ENCODE results near the gene AHCYL2.

The AHCYL2 gene

DNA sequence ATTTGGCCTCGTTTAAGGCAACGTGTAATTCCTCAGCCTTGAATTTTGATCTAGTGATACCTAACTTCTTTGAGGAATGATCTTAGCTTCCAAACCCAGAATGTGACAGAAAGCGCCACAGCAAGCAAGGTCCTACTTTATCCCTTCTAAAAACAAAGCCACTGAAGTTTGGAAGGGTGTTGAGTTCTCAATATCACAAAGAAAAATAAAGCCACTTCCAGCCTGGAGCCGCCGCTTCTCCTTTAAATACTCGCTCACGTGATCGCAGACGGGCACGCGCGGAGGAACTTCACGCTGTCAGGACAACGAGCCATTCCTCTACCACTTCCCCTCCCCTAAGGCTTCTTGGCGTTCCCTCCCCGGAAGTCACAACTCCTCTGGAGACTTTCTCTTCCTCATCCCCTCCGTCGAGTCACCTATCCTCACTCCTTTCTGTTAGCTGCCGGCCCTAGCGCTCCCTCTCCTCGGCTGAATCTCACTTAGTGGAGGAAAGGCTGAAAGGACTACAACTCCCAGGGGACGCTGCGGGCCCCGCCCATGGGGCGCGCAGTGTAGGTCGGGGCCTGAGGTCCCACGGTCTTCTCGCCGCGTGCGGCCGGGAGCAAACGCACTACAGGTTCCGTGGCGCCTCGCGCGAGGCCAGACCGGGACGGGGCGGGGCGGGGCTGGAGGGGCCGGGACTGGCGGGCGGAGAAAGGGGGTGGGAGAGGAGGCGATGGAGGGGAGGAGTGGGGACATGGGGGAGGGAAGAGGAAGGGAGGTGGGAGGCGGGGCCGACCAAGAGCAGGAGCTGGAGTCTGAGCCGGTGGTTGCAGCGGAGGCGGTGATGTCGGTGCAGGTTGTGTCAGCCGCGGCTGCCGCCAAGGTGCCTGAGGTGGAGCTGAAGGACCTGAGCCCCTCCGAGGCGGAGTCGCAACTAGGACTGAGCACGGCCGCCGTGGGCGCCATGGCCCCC lies at the start of gene AHCYL2:
TSS of gene AHCYL2 (plus strand) at position 780 of the 955 bp plus-strand sequence.
- Histone ChIP-seq H2AFZ (ENCODE audit: low read depth, low read length, severe bottlenecking) (peak within 1 kb of the TSS; percentile 96), H3K27ac (ENCODE audit: low read depth, low read length) (peak within 1 kb of the TSS; percentile 48), H3K9me2 (replicated peaks; ENCODE audit: insufficient read depth, low read length) (no peaks in the 10 kb centered on the region)

DNA sequence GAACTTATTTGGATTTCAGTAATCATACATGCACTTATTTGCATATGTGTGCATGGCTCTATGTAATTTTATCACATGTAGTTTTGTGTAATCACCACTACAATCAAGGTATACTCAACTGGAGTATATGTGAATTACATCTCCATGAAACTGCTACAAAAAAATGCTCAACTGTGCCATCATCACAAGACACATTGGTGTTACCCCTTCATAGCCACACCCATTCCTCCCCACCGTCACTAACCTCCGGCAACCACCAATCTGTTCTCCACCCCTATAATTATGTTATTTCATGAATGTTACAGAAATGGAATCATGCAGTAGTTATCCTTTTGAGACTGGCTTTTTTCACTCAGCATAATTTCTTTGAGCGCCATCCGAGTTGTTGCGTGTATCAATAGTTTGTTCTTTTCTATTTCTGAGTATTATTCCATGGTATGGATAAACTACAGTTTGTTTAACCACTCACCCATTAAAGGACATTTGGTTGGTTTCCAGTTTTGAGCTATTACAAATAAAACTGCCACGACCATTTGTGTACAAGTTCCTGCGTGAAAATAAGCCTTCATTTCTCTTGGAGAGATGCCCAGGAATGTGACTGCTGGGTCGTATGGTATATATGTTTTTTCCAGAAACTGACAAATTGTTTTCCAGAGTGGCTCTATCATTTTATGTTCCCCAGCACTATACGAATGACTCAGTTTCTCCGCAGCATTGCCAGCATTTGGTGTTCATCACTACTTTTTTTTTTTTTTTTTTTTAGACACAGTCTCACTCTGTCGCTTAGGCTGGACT lies 47.7 kb upstream of the AHCYL2 start:
- Histone ChIP-seq H3K9ac (ENCODE audit: low read length) (no peak overlapping the region), H4K20me1 (ENCODE audit: low read depth, low read length) (no peaks in the 10 kb centered on the region), H3F3A (ENCODE audit: insufficient read depth) (no peaks in the 10 kb centered on the region), H3K79me2 (ENCODE audit: insufficient read depth, low read length) (no peaks in the 10 kb centered on the region), H3K4me3 (ENCODE audit: insufficient read depth, low read length, poor library complexity, severe bottlenecking) (no peak overlapping the region), H3K36me3 (ENCODE audit: low read length) (no peaks in the 10 kb centered on the region), H3K9me3 (ENCODE audit: insufficient read depth, low read length) (no peaks in the 10 kb centered on the region), H3K9me2 (replicated peaks; ENCODE audit: insufficient read depth, low read length) (no peaks in the 10 kb centered on the region), H2AFZ (ENCODE audit: low read depth, low read length, severe bottlenecking) (no peak overlapping the region), H3K27ac (ENCODE audit: low read depth, low read length) (no peak overlapping the region), H3K4me2 (ENCODE audit: low read depth, low read length, poor library complexity, severe bottlenecking) (no peak overlapping the region), H3K27me3 (ENCODE audit: low read length) (no peaks in the 10 kb centered on the region)
- no peak for TF ChIP-seq EZH2phosphoT487 (conservative IDR thresholded peaks at IDR 0.05; ENCODE audit: low read length)
- TF ChIP-seq, protein P1, sequence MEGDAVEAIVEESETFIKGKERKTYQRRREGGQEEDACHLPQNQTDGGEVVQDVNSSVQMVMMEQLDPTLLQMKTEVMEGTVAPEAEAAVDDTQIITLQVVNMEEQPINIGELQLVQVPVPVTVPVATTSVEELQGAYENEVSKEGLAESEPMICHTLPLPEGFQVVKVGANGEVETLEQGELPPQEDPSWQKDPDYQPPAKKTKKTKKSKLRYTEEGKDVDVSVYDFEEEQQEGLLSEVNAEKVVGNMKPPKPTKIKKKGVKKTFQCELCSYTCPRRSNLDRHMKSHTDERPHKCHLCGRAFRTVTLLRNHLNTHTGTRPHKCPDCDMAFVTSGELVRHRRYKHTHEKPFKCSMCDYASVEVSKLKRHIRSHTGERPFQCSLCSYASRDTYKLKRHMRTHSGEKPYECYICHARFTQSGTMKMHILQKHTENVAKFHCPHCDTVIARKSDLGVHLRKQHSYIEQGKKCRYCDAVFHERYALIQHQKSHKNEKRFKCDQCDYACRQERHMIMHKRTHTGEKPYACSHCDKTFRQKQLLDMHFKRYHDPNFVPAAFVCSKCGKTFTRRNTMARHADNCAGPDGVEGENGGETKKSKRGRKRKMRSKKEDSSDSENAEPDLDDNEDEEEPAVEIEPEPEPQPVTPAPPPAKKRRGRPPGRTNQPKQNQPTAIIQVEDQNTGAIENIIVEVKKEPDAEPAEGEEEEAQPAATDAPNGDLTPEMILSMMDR (IDR thresholded peaks at IDR 0.05; ENCODE audit: insufficient read depth, low read length, poor library complexity, severe bottlenecking): no peak

More for the DNA sequence above, at the start of gene AHCYL2:
- TF ChIP-seq EZH2phosphoT487 (conservative IDR thresholded peaks at IDR 0.05; ENCODE audit: low read length): no peak
- TF ChIP-seq, protein P1 (IDR thresholded peaks at IDR 0.05; ENCODE audit: insufficient read depth, low read length, poor library complexity, severe bottlenecking): no peak
- no peaks in the 10 kb centered on the region for H3K27me3 ChIP-seq (ENCODE audit: low read length)
- peaks cover 10% of the 10 kb centered on the region for H3F3A ChIP-seq (ENCODE audit: insufficient read depth)
- H3K4me2 ChIP-seq (ENCODE audit: low read depth, low read length, poor library complexity, severe bottlenecking): peak within 1 kb of the TSS; percentile 84
- H4K20me1 ChIP-seq (ENCODE audit: low read depth, low read length): no peaks in the 10 kb centered on the region
- H3K9me3 ChIP-seq (ENCODE audit: insufficient read depth, low read length): no peaks in the 10 kb centered on the region
- no peaks in the 10 kb centered on the region for H3K79me2 ChIP-seq (ENCODE audit: insufficient read depth, low read length)
- no peaks in the 10 kb centered on the region for H3K36me3 ChIP-seq (ENCODE audit: low read length)
- peak within 1 kb of the TSS; percentile 73 for H3K9ac ChIP-seq (ENCODE audit: low read length)
- peak within 1 kb of the TSS; percentile 84 for H3K4me3 ChIP-seq (ENCODE audit: insufficient read depth, low read length, poor library complexity, severe bottlenecking)

DNA sequence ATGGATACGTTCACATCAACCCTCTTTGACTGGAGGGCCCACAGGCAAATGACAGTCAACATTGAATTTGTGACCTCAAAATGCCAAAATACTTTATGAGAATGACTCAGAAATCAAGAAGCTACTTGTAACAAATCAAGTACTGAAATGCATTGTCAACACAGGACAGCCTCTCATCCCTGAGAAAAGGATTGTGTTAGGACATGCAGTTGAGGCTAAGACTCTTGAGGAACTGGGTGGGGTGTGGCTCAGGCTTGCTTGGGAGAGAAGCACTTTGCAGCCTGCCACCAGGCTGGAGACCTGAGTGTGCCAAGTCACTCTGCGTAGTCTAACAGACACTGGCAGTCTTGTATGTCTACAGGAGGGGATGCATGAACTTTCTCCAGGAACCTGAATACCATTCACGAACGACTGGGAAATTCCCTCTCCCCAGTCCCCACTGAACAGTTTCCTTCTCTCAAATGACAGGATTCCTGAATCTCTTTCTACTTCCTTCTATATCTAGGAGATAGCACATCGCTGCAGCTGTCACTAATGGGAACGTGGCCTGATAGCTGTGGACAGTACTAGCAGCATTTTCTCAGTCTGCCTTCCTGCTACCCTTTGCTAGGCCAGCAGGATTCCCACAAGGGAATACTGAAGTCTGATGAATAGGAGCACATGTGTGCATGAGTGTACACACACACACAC lies 39.7 kb upstream of the AHCYL2 start:
- H3K9ac ChIP-seq (ENCODE audit: low read length): no peak overlapping the region
- no peaks in the 10 kb centered on the region for H4K20me1 ChIP-seq (ENCODE audit: low read depth, low read length)
- H3K79me2 ChIP-seq (ENCODE audit: insufficient read depth, low read length): no peaks in the 10 kb centered on the region
- no peak overlapping the region for H3K4me2 ChIP-seq (ENCODE audit: low read depth, low read length, poor library complexity, severe bottlenecking)
- H3K4me3 ChIP-seq (ENCODE audit: insufficient read depth, low read length, poor library complexity, severe bottlenecking): no peak overlapping the region
- no peak overlapping the region for H2AFZ ChIP-seq (ENCODE audit: low read depth, low read length, severe bottlenecking)
- H3K27ac ChIP-seq (ENCODE audit: low read depth, low read length): no peak overlapping the region
- H3K9me3 ChIP-seq (ENCODE audit: insufficient read depth, low read length): no peaks in the 10 kb centered on the region
- TF ChIP-seq, protein P1 (IDR thresholded peaks at IDR 0.05; ENCODE audit: insufficient read depth, low read length, poor library complexity, severe bottlenecking): no peak
- H3K27me3 ChIP-seq (ENCODE audit: low read length): no peaks in the 10 kb centered on the region
- H3F3A ChIP-seq (ENCODE audit: insufficient read depth): no peaks in the 10 kb centered on the region
- no peaks in the 10 kb centered on the region for H3K9me2 ChIP-seq (replicated peaks; ENCODE audit: insufficient read depth, low read length)
- H3K36me3 ChIP-seq (ENCODE audit: low read length): no peaks in the 10 kb centered on the region

Data from SU-DHL-6 (cell line).